Common myeloid progenitor, CD34-positive (primary cell): ENCODE measurements around the gene EBF3.

ENCODE experiments used
- CTCF ChIA-PET: fragments of 350-600 bp; sonication (Branson Sonifier 250); formaldehyde crosslinking; loops from one replicate; lab custom pipeline; 2021; ENCODE audit warnings: antibody characterized with exemption; lab: Charles Lee
- POLR2A ChIA-PET: fragments of 350-600 bp; sonication (Branson Sonifier 250); formaldehyde crosslinking; loops from one replicate; lab custom pipeline; 2021; ENCODE audit warnings: antibody characterized with exemption; lab: Charles Lee
- DNase-seq, 3 donors: peaks; one replicate each; pipeline versions ENCODE4 v3.0.0 to v3.0.0-alpha.2; 2013
- H3K27ac ChIP-seq, 2 experiments: 1 replicate in 1 of 2; 2 replicates in 1 of 2; pipeline ENCODE4 v1.7.0; 2013; ENCODE audit warnings: inconsistent platforms in 2 of 2, low read length in 2 of 2, mild to moderate bottlenecking in 2 of 2, low read depth in 1 of 2, moderate library complexity in 1 of 2; ENCODE audit not compliant: severe bottlenecking in 2 of 2, insufficient read depth in 1 of 2, poor library complexity in 1 of 2
- H3K27me3 ChIP-seq, 5 experiments: replicated peaks in 2 of 5; 1 replicate in 3 of 5; 2 replicates in 2 of 5; pipeline versions ENCODE4 v1.6.1 to v1.7.0; 2013; ENCODE audit warnings: low read length in 4 of 5, mild to moderate bottlenecking in 2 of 5, moderate library complexity in 2 of 5, inconsistent platforms in 1 of 5; ENCODE audit not compliant: insufficient read depth in 5 of 5, control insufficient read depth in 4 of 5
- H3K36me3 ChIP-seq, 4 experiments: 1 replicate in 2 of 4; 2 replicates in 2 of 4; pipeline versions ENCODE4 v1.6.1 to v1.7.0; 2013; ENCODE audit warnings: low read length in 3 of 4, control low read depth in 1 of 4, mild to moderate bottlenecking in 1 of 4; ENCODE audit not compliant: control insufficient read depth in 4 of 4, insufficient read depth in 4 of 4
- H3K4me1 ChIP-seq, 4 experiments: 1 replicate in 3 of 4; 2 replicates in 1 of 4; pipeline versions ENCODE4 v1.6.1 to v1.7.1; 2013; ENCODE audit warnings: low read length in 3 of 4, mild to moderate bottlenecking in 3 of 4, control low read depth in 1 of 4, inconsistent platforms in 1 of 4, moderate library complexity in 1 of 4; ENCODE audit not compliant: control insufficient read depth in 4 of 4, insufficient read depth in 4 of 4; ENCODE audit errors: control extremely low read depth in 1 of 4
- H3K4me3 ChIP-seq, 7 experiments: 1 replicate in 4 of 7; 2 replicates in 3 of 7; pipeline versions ENCODE4 v1.5.1 to v1.7.0; 2013; ENCODE audit warnings: mild to moderate bottlenecking in 7 of 7, low read length in 6 of 7, moderate library complexity in 6 of 7, inconsistent platforms in 2 of 7, low read depth in 2 of 7, control low read depth in 1 of 7; ENCODE audit not compliant: insufficient read depth in 4 of 7, control insufficient read depth in 1 of 7; ENCODE audit errors: extremely low read depth in 1 of 7
- H3K9me3 ChIP-seq, 5 experiments: 1 replicate in 4 of 5; 2 replicates in 1 of 5; pipeline versions ENCODE4 v1.6.1 to v1.7.1; 2013; ENCODE audit warnings: low read length in 4 of 5, mild to moderate bottlenecking in 2 of 5, inconsistent platforms in 1 of 5, low read depth in 1 of 5, moderate library complexity in 1 of 5; ENCODE audit not compliant: control insufficient read depth in 4 of 5, insufficient read depth in 2 of 5; ENCODE audit errors: control extremely low read depth in 1 of 5
- WGBS: methylation state at CpG from one replicate; pipeline ENCODE4 v1.1.5; 2013; ENCODE audit not compliant: insufficient coverage; 5-methylcytosine and 5-hydroxymethylcytosine counted together

Gene EBF3

DNA sequence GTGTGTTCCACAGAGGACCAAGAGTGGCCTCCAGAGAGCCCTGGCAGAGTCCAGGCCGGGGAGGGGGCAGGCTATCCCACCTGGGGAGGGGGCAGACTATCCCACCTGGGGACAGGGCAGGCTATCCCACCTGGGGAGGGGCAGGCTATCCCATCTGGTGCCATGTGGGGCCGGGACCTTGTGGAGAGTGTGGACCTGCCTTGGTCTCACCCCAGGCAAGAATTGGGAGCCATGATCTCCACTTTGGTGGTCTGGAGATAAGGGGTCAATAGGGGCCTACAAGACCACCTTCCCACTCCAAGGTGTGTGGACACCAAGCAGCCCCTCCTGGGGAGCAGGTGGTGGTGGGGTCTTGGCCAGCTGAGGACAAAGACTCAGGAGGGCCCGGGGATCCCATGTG, 138.2 kb downstream of the EBF3 start:
- CTCF ChIA-PET = no interaction called here
- peaks cover 0 to 8% (median 6%) of the 10 kb centered on the region in 4 experiments for H3K4me1 ChIP-seq
- POLR2A ChIA-PET = no interaction called here

DNA sequence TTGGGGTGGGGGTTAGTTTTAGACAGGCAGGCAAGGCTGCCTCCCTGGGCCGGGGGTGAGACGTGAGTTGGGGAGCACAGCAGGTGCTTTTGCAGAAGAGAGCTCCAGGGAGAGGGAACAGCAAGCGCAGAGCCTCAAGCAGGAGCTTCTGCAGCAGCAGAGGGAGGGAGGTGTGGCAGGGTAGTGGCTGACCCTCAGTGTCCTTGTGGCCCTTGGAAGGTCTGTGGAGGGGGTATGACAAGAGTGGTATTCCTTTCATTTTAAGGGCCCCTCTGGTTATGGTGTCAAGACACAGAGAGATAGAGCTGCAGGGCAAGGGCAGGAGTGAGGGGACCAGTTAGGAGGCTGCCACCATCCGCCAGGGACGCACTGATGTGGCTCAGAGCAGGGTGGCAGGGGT, 138.9 kb downstream of the EBF3 start:
- no peak overlapping the region for H3K27ac ChIP-seq
- no peak overlapping the region for H3K4me3 ChIP-seq
- POLR2A ChIA-PET = no interaction called here
- no peaks in the 10 kb centered on the region for H3K9me3 ChIP-seq
- peaks cover 0 to 8% (median 6%) of the 10 kb centered on the region in 4 experiments for H3K4me1 ChIP-seq
- WGBS = 98% methylated on average over 5 of the region's 5 CpGs
- no peaks in the 10 kb centered on the region for H3K27me3 ChIP-seq
- DNase-seq = no peak
- CTCF ChIA-PET = no interaction called here
- H3K36me3 ChIP-seq = no peaks in the 10 kb centered on the region

More for the DNA sequence above, 138.2 kb downstream of the EBF3 start:
- no peaks in the 10 kb centered on the region for H3K27me3 ChIP-seq
- no peak overlapping the region for H3K27ac ChIP-seq
- whole genome bisulfite sequencing = 100% methylated on average over 1 of the region's 3 CpGs
- H3K4me3 ChIP-seq = no peak overlapping the region
- no peaks in the 10 kb centered on the region for H3K36me3 ChIP-seq
- DNase-seq = no peak
- H3K9me3 ChIP-seq = no peaks in the 10 kb centered on the region

DNA sequence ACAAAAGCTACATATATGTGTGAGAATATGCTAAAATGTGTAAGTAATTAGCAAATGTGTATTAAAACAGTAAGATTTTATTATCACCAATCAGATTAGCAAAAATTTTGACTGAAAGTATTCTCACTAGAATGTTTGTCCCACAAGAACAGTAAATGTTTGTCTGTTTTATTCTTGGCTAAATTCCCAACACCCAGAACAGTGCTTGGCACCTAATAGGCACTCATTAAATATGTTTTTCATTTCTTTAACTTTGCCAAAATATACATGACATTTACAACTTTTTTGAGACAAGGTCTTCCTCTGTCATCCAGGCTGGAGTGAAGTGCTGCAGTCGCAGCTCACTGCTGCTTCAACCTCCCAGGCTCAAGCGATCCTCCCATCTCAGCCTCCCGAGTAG, 143.6 kb downstream of the EBF3 start:
- Histone ChIP-seq H3K27ac (no peak overlapping the region), H3K36me3 (no peaks in the 10 kb centered on the region), H3K9me3 (peaks cover 0 to 6% (median 3%) of the 10 kb centered on the region in 5 experiments), H3K27me3 (no peaks in the 10 kb centered on the region), H3K4me3 (no peak overlapping the region), H3K4me1 (peaks cover 0 to under 1% (median 0%) of the 10 kb centered on the region in 4 experiments)
- ChIA-PET POLR2A (no interaction called here), CTCF (no interaction called here)
- 100% methylated on average over 2 of the region's 3 CpGs for WGBS
- DNase-seq = no peak

DNA sequence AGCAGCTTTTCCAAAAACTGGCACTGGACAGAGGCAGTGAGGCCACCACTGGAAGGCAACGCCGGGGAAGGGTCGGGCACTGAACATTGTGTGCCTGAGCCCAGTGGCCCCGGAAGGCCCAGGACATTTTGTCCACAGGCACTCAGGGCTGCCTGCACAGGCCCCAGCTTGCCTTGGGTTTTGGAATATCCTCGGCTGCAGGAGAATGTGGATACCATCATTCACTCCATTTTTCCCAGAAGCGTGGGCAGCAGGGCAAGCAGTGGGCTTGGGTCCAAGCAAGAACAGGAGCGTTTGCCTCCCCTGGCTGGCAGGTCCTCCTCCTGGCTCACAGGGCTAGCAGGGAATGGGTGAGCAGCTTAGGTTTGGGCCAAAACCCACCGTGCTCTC, 147.4 kb downstream of the EBF3 start:
- Histone ChIP-seq H3K36me3 (no peaks in the 10 kb centered on the region), H3K4me1 (peaks cover 0 to 7% (median 5%) of the 10 kb centered on the region in 4 experiments), H3K9me3 (peaks cover 0 to 6% (median 3%) of the 10 kb centered on the region in 5 experiments), H3K27ac (no peak overlapping the region), H3K4me3 (no peak overlapping the region), H3K27me3 (no peaks in the 10 kb centered on the region)
- 98% methylated on average over 6 of the region's 8 CpGs for WGBS
- DNase-seq = no peak
- ChIA-PET CTCF (no interaction called here), POLR2A (no interaction called here)

DNA sequence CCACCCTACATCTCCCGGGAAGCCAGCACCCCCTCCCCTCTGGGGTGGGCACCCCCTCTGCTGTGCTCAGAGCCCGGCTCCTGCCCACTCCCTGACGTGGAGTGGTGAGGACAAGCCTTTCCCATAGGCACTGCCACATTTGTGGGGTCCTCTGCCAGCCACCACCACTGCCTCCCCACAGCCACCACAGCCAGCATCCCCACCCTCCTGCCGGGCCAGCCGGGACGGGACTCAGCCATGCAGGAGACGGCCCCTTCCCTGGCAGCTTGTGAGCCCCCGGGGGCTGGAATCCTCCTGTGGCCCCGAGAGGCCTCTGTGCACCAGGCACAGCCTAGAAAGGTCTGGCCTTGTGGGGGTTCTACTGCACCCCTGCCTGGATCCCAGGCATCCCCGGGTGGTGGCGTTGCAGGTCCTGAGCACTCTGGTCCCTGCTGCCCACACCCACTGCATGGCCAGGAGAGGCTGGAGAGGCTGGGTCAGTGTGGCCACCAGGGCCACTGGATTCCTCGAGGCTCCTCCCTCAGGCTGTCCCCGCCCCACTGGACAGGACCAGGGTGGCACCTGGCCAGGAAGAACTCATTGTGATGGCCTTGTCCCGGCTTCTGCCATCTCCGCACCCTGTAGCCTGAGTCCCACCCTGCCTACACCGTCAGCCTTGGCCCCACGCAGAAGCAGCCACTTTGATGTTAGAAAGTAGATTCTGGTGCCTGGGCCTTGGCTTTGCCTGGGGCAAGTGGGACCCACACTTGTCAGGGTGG, 148.0 kb downstream of the EBF3 start:
- Histone ChIP-seq H3K9me3 (peaks cover 0 to 6% (median 3%) of the 10 kb centered on the region in 5 experiments), H3K27me3 (no peaks in the 10 kb centered on the region), H3K36me3 (no peaks in the 10 kb centered on the region), H3K4me3 (no peak overlapping the region), H3K27ac (no peak overlapping the region), H3K4me1 (peaks cover 0 to 7% (median 5%) of the 10 kb centered on the region in 4 experiments)
- 91% methylated on average over 13 of the region's 17 CpGs for WGBS
- ChIA-PET CTCF (interaction anchor here (1.6 kb wide), 1 partner anchor 37 kb away, joined by 3 read pairs; no protein-coding TSS in a partner anchor), POLR2A (no interaction called here)
- no peak for DNase-seq

- no peaks in the 10 kb centered on the region for H3K36me3 ChIP-seq
- ChIA-PET CTCF (interaction anchor here (1.6 kb wide), 1 partner anchor 39 kb away, joined by 3 read pairs; no protein-coding TSS in a partner anchor), POLR2A (no interaction called here)
- peaks cover 0 to 6% (median 3%) of the 10 kb centered on the region in 5 experiments for H3K9me3 ChIP-seq
- H3K27me3 ChIP-seq = no peaks in the 10 kb centered on the region
- no peak overlapping the region for H3K27ac ChIP-seq
- no peak overlapping the region for H3K4me3 ChIP-seq
- DNase-seq = no peak
- 40% methylated on average over 10 of the region's 12 CpGs for WGBS
- peaks cover 0 to 7% (median 5%) of the 10 kb centered on the region in 4 experiments for H3K4me1 ChIP-seq
Measured at GRCh38 chr10:129814681-129815646, 149.1 kb downstream of the EBF3 start.
